KOPT-K1 (cell line): Measurements from ENCODE around the gene BPIFA2.

Source experiments
- H3K27ac ChIP-seq: fragments of 200-600 bp; sonication (generic); 2 replicates; pipeline ENCODE4 v1.5.1; 2016; ENCODE audit warnings: antibody characterized with exemption, mild to moderate bottlenecking, low read depth, low read length; ENCODE audit not compliant: poor library complexity, severe bottlenecking
- H3K36me3 ChIP-seq: fragments of 200-600 bp; sonication (generic); 2 replicates; pipeline ENCODE4 v1.5.1; 2017; ENCODE audit warnings: antibody characterized with exemption, mild to moderate bottlenecking, low read length, moderate library complexity; ENCODE audit not compliant: insufficient read depth
- H3K9me3 ChIP-seq: fragments of 200-600 bp; sonication (generic); 2 replicates; pipeline ENCODE4 v1.5.1; 2017; ENCODE audit warnings: antibody characterized with exemption, low read length, mild to moderate bottlenecking; ENCODE audit not compliant: insufficient read depth, poor library complexity, severe bottlenecking

BPIFA2 gene

GRCh38 chr20:33145521-33145920 is 22.4 kb upstream of the BPIFA2 start:
- no peaks in the 10 kb centered on the region for H3K36me3 ChIP-seq
- no peak overlapping the region for H3K27ac ChIP-seq

DNA sequence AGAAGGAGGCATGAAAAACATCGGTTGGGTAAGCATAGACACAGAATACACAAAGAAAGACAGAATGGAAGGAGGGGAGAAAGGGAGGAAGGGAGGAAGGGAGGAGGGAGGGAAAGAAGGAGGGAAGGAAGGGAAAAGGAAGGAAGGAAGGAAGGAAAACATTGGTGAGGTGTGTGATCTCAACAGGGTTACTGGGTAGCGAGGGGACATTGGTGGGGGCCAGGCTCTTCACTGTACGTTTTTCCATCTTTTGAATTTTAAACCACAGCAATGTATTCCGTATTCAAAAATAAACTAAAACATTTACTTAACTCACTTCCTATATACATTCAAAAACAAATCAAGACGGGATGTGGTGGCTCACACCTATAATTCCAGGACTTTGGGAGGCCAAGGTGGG is 20.7 kb upstream of the BPIFA2 start:
- Histone ChIP-seq H3K36me3 (no peaks in the 10 kb centered on the region), H3K9me3 (peaks cover 7% of the 10 kb centered on the region), H3K27ac (no peak overlapping the region)

More at GRCh38 chr20:33145521-33145920, 22.4 kb upstream of the BPIFA2 start:
- H3K9me3 ChIP-seq, result peaks cover 7% of the 10 kb centered on the region

DNA sequence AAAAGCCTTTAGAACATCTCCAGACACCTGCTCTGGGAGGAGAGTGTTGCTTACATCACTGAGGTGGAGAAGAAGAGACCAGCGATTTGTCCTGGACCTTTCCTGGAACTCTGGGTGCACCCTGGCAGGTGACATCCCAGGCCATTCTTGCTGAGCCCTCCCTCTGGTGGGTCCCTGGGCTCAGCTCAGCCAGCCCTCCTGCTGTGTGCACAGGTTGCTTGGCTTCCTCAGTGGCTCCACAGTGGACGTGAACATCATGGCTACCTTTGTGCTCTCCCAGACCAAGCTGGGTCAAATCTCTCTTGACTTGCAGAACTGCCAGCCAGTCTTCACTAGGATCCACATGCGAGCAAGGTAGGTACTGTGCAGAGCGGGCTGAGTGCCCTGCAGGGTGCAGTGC is 19.9 kb upstream of the BPIFA2 start:
- no peaks in the 10 kb centered on the region for H3K36me3 ChIP-seq
- peaks cover 7% of the 10 kb centered on the region for H3K9me3 ChIP-seq
- no peak overlapping the region for H3K27ac ChIP-seq

GRCh38 chr20:33154252-33154651 is 13.7 kb upstream of the BPIFA2 start:
- no peaks in the 10 kb centered on the region for H3K9me3 ChIP-seq
- H3K36me3 ChIP-seq, result no peaks in the 10 kb centered on the region
- H3K27ac ChIP-seq, result no peak overlapping the region

DNA sequence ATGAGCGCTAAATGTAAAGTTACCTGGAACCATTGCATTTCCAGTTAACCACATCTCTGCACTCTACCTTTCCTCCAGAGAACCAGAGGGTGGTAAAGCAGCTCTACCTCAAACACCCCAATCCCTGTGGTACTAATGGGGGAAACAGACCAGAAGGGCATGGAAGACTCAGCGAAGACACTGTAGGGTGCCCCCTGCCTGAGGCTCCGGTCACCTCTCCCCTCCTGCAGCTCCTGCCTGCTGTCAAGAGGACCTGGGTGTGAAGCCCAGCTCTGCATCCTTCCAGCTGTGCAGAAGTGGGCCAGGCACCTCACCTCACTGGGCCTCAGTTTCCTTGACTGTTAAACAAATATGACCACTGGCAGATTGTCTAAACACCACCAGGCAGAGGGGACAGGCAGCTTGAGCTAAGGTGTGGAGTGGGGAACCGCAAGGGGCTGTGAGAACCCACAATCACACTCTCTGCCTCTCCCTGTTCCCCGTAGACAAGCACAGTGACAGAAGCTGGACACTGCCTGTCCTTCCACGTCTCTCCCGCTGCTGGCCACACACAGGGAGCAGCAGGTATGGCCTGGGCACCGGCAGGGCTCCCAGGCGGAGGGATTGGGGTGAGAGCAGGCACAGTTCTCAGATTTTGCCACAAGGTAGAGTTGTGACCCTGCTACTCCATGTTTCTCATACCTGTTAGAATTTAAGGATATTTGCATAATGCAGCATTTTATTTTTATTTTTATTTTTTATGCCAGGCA is 9.1 kb upstream of the BPIFA2 start:
- Histone ChIP-seq H3K36me3 (no peaks in the 10 kb centered on the region), H3K9me3 (no peaks in the 10 kb centered on the region), H3K27ac (no peak overlapping the region)

- Histone ChIP-seq H3K27ac (no peak overlapping the region), H3K9me3 (no peaks in the 10 kb centered on the region), H3K36me3 (no peaks in the 10 kb centered on the region)
These were observed 8.2 kb upstream of the BPIFA2 start for GRCh38 chr20:33159713-33160112.

- H3K36me3 ChIP-seq, result no peaks in the 10 kb centered on the region
- no peaks in the 10 kb centered on the region for H3K9me3 ChIP-seq
- no peak overlapping the region for H3K27ac ChIP-seq
These were observed 7.3 kb upstream of the BPIFA2 start for GRCh38 chr20:33160681-33161080.

DNA sequence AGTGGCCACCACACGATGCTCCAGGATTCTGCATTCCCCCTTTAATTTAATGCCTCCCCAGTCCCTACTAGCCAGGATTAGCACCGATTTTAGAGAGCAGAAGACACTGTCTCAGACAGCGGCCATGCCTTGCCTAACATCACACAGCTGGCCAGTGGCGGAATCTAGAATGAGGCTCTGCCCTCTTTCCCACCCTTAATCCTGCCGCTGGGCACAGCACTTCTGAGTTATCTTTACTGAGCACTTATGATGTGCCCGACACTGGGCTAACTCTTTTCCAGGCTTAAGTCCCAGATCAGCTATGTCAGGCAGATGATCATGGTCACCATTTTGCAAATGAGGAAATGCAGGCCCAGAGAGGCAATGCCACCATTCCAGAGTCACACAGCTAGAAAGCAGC is 5.6 kb upstream of the BPIFA2 start:
- no peak overlapping the region for H3K27ac ChIP-seq
- no peaks in the 10 kb centered on the region for H3K9me3 ChIP-seq
- H3K36me3 ChIP-seq, result no peaks in the 10 kb centered on the region

GRCh38 chr20:33162753-33163152 is 5.2 kb upstream of the BPIFA2 start:
- no peaks in the 10 kb centered on the region for H3K9me3 ChIP-seq
- no peak overlapping the region for H3K27ac ChIP-seq
- no peaks in the 10 kb centered on the region for H3K36me3 ChIP-seq

DNA sequence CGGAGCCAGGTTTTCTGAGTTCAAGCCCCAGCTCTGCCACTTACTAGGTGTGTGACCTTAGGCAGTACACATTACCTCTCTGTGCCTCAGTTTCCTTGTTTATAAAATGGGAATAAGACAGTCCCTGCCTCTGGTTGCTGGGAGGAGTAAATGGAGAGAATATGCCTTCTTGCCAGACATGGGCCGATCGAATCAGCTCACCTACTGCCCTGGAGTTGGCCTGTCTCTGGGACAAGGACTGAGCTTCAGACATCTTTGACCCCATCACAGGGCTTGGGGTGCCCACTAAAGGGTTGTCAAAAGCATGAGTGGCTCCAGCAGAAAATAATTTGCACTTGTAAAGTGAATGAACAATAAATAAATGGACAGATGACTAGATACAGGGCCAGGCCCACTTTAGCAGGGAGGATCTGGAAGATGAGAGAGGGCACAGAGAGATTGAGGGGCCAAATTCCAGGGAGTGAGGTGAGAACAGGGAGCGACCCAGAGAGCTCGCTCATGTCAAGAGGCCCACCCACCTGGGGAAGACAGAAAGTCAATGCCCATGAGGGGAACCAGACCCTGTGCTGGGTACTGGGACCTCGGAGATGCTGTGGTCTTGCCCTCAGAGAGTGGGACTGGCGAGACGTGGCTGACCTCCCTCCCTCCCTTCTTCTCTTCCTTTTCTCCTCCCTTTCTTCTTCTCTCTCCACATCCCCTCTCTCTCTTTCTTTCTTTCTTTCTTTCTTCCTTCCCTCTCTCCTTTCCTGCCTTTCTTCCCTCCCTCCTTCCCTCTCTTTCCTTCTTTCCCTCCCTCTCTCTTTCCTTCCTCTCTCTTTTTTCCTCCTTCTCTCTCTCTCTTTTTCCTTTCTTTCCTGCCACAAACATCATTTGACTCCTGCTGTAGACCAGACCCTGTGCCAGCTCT is 3.9 kb upstream of the BPIFA2 start:
- H3K36me3 ChIP-seq, result no peaks in the 10 kb centered on the region
- peaks cover 8% of the 10 kb centered on the region for H3K9me3 ChIP-seq
- no peak overlapping the region for H3K27ac ChIP-seq

DNA sequence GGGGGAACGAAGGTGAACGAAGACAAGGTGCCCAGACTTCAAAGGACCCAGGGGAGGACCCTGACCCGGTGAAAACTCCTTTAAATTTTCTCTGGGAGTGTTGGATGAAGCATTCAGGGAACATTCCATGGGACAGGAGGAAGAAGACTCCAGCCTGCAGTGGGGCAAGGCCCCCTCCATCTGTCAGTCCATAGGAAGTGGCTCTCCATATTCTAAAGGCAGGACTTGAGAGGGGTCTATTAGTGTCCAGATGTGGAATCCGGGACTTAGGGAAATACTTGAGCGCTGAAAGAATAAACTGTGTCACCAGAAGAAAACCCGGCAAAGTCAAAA is 3.2 kb upstream of the BPIFA2 start:
- no peaks in the 10 kb centered on the region for H3K36me3 ChIP-seq
- no peak overlapping the region for H3K27ac ChIP-seq
- peaks cover 12% of the 10 kb centered on the region for H3K9me3 ChIP-seq

GRCh38 chr20:33165416-33166055 is 2.4 kb upstream of the BPIFA2 start:
- no peaks in the 10 kb centered on the region for H3K36me3 ChIP-seq
- no peak overlapping the region for H3K27ac ChIP-seq
- peaks cover 12% of the 10 kb centered on the region for H3K9me3 ChIP-seq

- H3K36me3 ChIP-seq, result no peaks in the 10 kb centered on the region
- H3K27ac ChIP-seq, result no peak overlapping the region
- peaks cover 12% of the 10 kb centered on the region for H3K9me3 ChIP-seq
These were observed 1.3 kb upstream of the BPIFA2 start for GRCh38 chr20:33166533-33167113.

DNA sequence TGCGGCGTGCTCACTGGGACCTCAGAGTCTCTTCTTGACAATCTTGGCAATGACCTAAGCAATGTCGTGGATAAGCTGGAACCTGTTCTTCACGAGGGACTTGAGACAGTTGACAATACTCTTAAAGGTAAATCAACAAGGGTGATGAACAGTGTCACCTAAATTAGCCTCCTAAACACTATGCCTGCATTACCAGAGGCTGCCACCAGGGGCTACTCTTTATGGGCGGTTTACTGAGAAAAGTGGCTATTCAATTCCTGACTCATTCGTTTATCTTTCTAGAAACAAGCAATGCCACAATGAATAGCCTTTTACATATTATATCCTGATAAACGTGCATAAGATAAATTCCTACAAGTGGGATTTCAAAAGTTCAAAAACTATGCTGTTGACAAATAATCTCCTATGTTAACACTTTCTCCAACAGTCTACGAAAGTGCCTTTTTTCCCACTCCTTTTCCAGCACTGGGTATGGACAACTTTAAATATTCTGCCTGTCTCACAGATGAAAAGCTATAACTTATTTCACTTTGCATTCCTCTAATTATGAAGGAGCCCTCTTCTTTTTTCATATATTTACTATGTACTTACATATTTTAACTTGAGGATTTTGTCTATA is 1.3 kb downstream of the BPIFA2 start:
- no peak overlapping the region for H3K27ac ChIP-seq
- H3K9me3 ChIP-seq, result peaks cover 12% of the 10 kb centered on the region

DNA sequence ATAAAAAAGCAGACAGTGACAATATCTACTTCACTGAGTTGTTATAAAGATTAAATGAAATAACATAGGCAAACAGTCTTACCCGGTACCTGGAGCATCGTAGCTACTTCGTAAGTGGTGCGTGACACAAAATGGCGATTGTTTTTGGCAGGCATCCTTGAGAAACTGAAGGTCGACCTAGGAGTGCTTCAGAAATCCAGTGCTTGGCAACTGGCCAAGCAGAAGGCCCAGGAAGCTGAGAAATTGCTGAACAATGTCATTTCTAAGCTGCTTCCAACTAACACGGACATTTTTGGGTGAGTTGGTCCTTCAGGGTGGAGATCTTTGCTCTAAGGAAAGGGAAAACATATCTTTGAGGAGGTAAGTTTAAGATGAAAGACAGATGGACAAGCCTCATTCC is 4.8 kb downstream of the BPIFA2 start:
- Histone ChIP-seq H3K9me3 (peaks cover 12% of the 10 kb centered on the region), H3K27ac (no peak overlapping the region), H3K36me3 (no peaks in the 10 kb centered on the region)

More for the DNA sequence above, 1.3 kb downstream of the BPIFA2 start:
- no peaks in the 10 kb centered on the region for H3K36me3 ChIP-seq
